ENCODE measurements around the gene CEP112.

- TF ChIP-seq YY1 (IDR thresholded peaks at IDR 0.05) (no peak), CTCF (IDR thresholded peaks at IDR 0.05; ENCODE audit: low read depth, low read length, missing input control) (no peak), TAF1 (conservative IDR thresholded peaks at IDR 0.05) (no peak), HNF4A (conservative IDR thresholded peaks at IDR 0.05) (no peak), FOXA1 (IDR thresholded peaks at IDR 0.05) (no peak), RXRA (IDR thresholded peaks at IDR 0.05) (no peak), HNF4G (IDR thresholded peaks at IDR 0.05) (no peak)
- TF ChIP-seq, protein P1, sequence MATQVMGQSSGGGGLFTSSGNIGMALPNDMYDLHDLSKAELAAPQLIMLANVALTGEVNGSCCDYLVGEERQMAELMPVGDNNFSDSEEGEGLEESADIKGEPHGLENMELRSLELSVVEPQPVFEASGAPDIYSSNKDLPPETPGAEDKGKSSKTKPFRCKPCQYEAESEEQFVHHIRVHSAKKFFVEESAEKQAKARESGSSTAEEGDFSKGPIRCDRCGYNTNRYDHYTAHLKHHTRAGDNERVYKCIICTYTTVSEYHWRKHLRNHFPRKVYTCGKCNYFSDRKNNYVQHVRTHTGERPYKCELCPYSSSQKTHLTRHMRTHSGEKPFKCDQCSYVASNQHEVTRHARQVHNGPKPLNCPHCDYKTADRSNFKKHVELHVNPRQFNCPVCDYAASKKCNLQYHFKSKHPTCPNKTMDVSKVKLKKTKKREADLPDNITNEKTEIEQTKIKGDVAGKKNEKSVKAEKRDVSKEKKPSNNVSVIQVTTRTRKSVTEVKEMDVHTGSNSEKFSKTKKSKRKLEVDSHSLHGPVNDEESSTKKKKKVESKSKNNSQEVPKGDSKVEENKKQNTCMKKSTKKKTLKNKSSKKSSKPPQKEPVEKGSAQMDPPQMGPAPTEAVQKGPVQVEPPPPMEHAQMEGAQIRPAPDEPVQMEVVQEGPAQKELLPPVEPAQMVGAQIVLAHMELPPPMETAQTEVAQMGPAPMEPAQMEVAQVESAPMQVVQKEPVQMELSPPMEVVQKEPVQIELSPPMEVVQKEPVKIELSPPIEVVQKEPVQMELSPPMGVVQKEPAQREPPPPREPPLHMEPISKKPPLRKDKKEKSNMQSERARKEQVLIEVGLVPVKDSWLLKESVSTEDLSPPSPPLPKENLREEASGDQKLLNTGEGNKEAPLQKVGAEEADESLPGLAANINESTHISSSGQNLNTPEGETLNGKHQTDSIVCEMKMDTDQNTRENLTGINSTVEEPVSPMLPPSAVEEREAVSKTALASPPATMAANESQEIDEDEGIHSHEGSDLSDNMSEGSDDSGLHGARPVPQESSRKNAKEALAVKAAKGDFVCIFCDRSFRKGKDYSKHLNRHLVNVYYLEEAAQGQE (IDR thresholded peaks at IDR 0.05), result no peak
Observed at GRCh38 chr17:65896889-65897288, 295.0 kb downstream of the CEP112 start.

All from liver (tissue), 3 donors.